ENCODE data around the gene OSBPL10.

OSBPL10 gene

GRCh38 chr3:31728403-31728802 lies 252.7 kb downstream of the OSBPL10 start:
- no peak for DNase-seq

- DNase-seq = no peak
These were observed 255.1 kb downstream of the OSBPL10 start for GRCh38 chr3:31725976-31726375.

- no peak for DNase-seq
These were observed 255.5 kb downstream of the OSBPL10 start for GRCh38 chr3:31725568-31725967.

GRCh38 chr3:31724651-31725050 lies 256.4 kb downstream of the OSBPL10 start:
- DNase-seq = no peak

- DNase-seq = no peak
These were observed 256.9 kb downstream of the OSBPL10 start for GRCh38 chr3:31724116-31724515.

- no peak for DNase-seq
These were observed 257.4 kb downstream of the OSBPL10 start for GRCh38 chr3:31723701-31724100.

GRCh38 chr3:31721676-31722075 lies 259.4 kb downstream of the OSBPL10 start:
- DNase-seq = no peak

GRCh38 chr3:31714495-31715280 lies 266.4 kb downstream of the OSBPL10 start:
- DNase-seq = no peak

- no peak for DNase-seq
These were observed 267.2 kb downstream of the OSBPL10 start for GRCh38 chr3:31713816-31714215.

GRCh38 chr3:31710123-31710803 lies 270.8 kb downstream of the OSBPL10 start:
- DNase-seq = no peak

GRCh38 chr3:31709526-31709925 lies 271.5 kb downstream of the OSBPL10 start:
- no peak for DNase-seq

GRCh38 chr3:31709005-31709404 lies 272.1 kb downstream of the OSBPL10 start:
- no peak for DNase-seq

GRCh38 chr3:31707286-31707685 lies 273.8 kb downstream of the OSBPL10 start:
- no peak for DNase-seq

- no peak for DNase-seq
These were observed 275.3 kb downstream of the OSBPL10 start for GRCh38 chr3:31705736-31706135.

GRCh38 chr3:31704591-31705179 lies 276.4 kb downstream of the OSBPL10 start:
- peak in 1 of 2 experiments; percentile 11 for DNase-seq

- DNase-seq = no peak
These were observed 276.9 kb downstream of the OSBPL10 start for GRCh38 chr3:31704156-31704555.

GRCh38 chr3:31701286-31701685 lies 279.8 kb downstream of the OSBPL10 start:
- DNase-seq = no peak

GRCh38 chr3:31699309-31699953 lies 281.6 kb downstream of the OSBPL10 start:
- DNase-seq = no peak

- no peak for DNase-seq
These were observed 284.1 kb downstream of the OSBPL10 start for GRCh38 chr3:31696815-31697548.

GRCh38 chr3:31696009-31696297 lies 285.1 kb downstream of the OSBPL10 start:
- no peak for DNase-seq

- no peak for DNase-seq
These were observed 285.6 kb downstream of the OSBPL10 start for GRCh38 chr3:31695280-31696008.

- DNase-seq = no peak
These were observed 287.7 kb downstream of the OSBPL10 start for GRCh38 chr3:31693346-31693745.

Data from NCI-H2081 (cell line).